ENCODE measurements around the gene POLR1A.

Gene POLR1A

GRCh38 chr2:85995648-85996529 lies 109.8 kb downstream of the POLR1A start:
- DNase-seq, result peak; percentile 45

- DNase-seq, result peak; percentile 44
Observed at GRCh38 chr2:85994897-85995647, 110.6 kb downstream of the POLR1A start.

- peak; percentile 42 for DNase-seq
Observed at GRCh38 chr2:85994421-85994777, 111.3 kb downstream of the POLR1A start.

- no peak for DNase-seq
Observed at GRCh38 chr2:85992611-85993010, 113.1 kb downstream of the POLR1A start.

GRCh38 chr2:85992053-85992452 lies 113.6 kb downstream of the POLR1A start:
- DNase-seq, result peak; percentile 32

GRCh38 chr2:85990084-85990483 lies 115.6 kb downstream of the POLR1A start:
- DNase-seq, result peak; percentile 22

- DNase-seq, result no peak
Observed at GRCh38 chr2:85989288-85989865, 116.3 kb downstream of the POLR1A start.

GRCh38 chr2:85988914-85989270 lies 116.8 kb downstream of the POLR1A start:
- no peak for DNase-seq

- peak; percentile 32 for DNase-seq
Observed at GRCh38 chr2:85988175-85988913, 117.3 kb downstream of the POLR1A start.

GRCh38 chr2:85987266-85988174 lies 118.2 kb downstream of the POLR1A start:
- DNase-seq, result no peak

GRCh38 chr2:85986121-85986520 lies 119.6 kb downstream of the POLR1A start:
- DNase-seq, result peak; percentile 29

GRCh38 chr2:85984788-85985187 lies 120.9 kb downstream of the POLR1A start:
- no peak for DNase-seq

GRCh38 chr2:85983766-85984165 lies 121.9 kb downstream of the POLR1A start:
- no peak for DNase-seq

- DNase-seq, result peak; percentile 29
Observed at GRCh38 chr2:85981579-85982247, 124.0 kb downstream of the POLR1A start.

GRCh38 chr2:85978883-85979780 lies 126.6 kb downstream of the POLR1A start:
- no peak for DNase-seq

GRCh38 chr2:85976106-85976920 lies 129.4 kb downstream of the POLR1A start:
- DNase-seq, result peak; percentile 25

- peak; percentile 10 for DNase-seq
Observed at GRCh38 chr2:85975581-85975980, 130.1 kb downstream of the POLR1A start.

- DNase-seq, result no peak
Observed at GRCh38 chr2:85974390-85974789, 131.3 kb downstream of the POLR1A start.

GRCh38 chr2:85972355-85972754 lies 133.3 kb downstream of the POLR1A start:
- no peak for DNase-seq
